NCI-H2029 treated with DMSO at 0.1 percent for 48 hours (cell line): Measurements from ENCODE around the gene GON4L.
"Not testable (repeated sequence)": the region's sequence is repeated elsewhere in the genome, so short reads cannot be mapped to it uniquely, and the experiment has no call there.

Source experiments
- DNase-seq: peaks from one replicate; lab custom pipeline; 2025; lab: John Stamatoyannopoulos, UW

The GON4L gene

DNA sequence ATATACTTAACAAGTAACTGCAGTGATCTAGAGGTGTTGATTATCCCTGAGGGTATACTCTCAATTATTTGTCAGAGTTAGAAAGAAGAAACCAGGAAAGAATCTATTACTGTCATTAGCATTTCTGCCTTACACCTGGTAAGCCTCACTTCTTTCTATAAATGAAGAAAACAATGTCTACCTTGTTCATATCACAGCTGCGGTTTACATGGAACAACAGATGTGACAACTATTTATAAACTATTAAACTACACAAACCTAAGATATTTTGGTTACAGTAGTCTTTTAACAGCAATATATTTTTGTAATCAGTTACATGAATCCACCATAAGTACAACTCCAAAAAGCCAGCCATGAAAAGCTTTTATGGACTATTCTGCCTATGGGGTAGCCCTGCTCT, 40.7 kb downstream of the GON4L start:
- DNase-seq: no peak

DNA sequence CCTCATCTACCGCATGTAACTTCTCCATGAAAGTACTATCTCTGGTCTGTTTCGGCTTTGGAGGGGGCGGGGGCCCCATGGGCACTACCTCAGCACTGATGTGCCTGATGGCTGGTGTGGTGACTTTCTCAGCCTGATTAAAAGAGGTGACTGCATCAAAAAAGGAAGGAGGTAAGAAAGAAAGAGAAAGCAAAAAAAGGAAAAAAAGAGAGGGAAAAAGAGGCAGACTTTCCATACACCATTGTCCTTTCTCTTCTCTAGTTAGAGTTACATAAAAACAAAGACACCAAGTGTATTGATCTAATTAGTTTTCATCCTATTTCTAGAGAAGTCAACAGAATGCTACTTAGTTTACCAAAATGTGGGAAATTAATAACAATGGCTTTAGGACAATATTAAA, 43.3 kb downstream of the GON4L start:
- no peak for DNase-seq

DNA sequence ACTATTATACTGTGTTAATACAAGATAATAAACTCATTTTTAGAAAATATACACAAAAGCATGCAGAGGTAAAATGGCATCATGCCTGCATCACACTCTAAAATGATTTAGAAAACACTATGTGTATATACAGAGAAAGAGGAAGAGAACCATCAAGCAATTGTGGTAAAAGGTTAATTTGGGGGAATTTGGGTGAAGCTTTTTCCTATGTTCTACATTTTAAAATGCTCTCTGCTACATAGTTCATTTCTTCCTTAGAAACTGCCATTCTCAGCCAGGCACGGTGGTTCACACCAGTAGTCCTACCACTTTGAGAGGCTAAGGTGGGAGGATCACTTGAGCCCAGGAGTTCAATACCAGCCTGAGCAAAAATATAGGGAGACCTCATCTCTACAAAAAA, 44.1 kb downstream of the GON4L start:
- no peak for DNase-seq

GRCh38 chr1:155809088-155809487, 47.9 kb downstream of the GON4L start:
- no peak for DNase-seq

DNA sequence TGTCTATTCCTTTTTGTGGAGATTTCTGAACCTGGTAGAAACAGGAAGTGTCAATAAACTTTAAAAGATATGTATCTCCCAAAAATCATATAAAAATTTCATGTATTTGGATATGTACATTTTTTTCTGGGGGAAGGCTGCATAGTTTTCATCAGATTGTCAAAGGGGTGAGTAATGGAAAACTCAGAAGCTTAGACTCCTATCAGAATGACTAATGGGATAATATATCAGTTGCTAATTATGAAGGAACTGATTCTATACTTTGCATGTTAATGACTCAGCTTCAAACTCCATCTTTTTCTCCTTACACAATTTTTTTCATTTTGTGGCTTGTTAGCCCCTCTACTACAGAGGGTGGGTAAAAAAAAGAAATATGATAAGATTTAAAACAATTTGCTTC, 55.9 kb downstream of the GON4L start:
- no peak for DNase-seq

DNA sequence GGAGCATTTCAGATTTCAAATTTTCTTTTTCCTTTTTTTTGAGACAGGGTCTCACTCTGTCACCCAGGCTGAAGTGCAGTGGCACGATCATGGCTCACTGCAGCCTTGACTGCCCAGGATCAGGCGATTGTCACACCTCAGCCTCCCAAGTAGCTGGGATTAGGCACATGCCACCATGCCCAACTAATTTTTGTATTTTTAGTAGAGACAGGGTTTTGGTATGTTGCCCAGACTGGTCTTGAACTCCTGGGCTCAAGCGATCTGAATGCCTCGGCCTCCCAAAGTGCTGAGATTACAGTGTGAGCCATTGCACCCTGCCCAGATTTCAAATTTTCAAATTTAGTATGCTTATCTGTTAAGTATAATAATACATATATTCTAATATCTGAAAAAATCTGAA, 61.4 kb downstream of the GON4L start:
- DNase-seq: not testable (repeated sequence)

DNA sequence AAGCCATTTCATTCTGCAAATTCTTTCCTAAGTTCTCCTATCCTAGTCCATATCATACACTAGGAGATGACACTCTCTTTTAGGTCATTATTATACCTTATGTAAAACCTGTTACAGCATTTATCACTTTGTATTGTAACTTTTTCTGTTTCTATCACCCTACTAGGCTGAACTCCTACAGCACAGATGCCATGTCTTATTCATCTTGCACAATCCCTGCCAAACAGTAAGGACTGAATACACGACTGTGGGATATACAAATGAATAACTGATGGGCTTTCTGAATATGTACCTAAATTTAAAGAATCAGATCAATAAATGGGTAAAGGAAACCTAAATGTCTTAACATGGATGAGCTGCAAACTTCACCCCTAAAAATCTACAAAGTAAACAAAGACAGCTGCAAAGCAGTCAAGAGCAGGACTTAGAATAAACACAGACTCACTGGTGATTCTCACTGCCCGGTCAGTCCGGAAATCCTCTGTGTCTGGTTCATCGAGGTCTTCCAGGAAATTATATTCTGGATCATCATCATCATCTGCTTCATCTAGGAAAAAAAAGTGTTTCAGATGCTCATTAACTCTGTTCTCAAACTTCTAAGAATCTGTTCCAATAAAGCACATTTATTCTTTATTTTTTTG, 62.3 kb downstream of the GON4L start:
- no peak for DNase-seq

GRCh38 chr1:155793213-155793612, 63.8 kb downstream of the GON4L start:
- no peak for DNase-seq

GRCh38 chr1:155777582-155777981, 79.4 kb downstream of the GON4L start:
- DNase-seq: no peak

- DNase-seq: no peak
Measured at GRCh38 chr1:155776414-155776813, 80.6 kb downstream of the GON4L start.

- DNase-seq: no peak
Measured at GRCh38 chr1:155773221-155773620, 83.8 kb downstream of the GON4L start.

DNA sequence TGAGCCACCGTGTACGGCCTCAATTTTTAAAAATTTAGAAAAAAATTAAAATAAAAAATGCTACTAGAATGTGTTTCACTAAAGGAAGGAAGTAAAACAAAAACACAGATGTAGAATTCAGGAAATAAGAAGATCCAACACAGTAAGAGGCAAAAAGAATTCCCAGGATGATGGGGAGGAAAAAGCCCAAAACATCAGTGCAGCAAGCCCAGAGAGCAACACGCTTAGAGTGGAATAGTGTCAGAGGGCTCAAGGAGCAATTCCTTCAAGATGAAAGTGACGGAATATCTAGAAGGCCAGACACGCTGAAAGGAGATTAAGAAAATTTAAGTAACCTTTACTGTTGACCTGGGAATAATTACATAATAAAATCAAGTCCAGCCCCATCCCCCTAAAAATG, 87.8 kb downstream of the GON4L start:
- DNase-seq: no peak

DNA sequence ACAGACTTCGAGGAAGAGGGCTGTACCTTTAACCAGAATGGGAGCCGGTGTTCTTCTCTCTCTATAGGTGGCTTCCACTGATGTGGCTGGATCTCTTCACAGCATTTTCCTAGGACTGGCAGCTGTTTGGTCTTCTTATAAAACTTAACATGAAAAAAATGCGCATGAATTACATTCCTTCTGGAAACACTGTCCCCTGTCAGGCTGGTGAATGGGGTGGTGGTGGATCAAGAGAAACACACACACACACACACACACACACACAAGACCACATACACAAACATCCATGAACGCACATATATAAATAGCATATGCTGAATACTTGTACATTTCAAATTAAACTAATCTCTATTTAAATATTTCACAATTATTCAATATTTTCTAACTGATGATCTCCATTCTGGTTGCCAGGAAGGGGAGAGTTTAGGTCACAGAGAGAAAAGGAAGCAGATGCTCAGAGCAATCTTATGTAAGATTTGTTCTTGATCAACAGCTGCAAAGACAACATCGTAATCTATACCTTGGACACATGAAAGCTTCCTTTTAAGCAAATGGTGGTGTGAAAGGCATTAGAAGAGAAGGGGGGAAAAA, 89.5 kb downstream of the GON4L start:
- not testable (repeated sequence) for DNase-seq

DNA sequence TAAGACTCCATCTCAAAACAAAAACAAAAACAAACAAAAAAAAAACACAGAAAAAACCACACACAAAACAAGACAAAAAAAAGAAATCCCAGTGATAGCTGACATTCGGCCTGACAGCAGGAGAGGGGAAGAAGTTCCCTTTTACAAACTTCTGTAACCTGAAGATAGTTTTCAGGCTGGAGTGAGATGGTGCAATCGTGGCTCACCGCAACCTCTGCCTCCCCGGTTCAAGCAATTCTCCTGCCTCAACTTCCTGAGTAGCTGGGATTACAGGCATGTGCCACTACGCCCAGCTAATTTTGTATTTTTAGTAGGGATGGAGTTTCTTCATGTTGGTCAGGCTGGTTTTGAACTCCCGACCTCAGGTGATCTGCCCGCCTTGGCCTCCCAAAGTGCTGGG, 93.0 kb downstream of the GON4L start:
- DNase-seq: not testable (repeated sequence)

GRCh38 chr1:155763090-155763815, 93.8 kb downstream of the GON4L start:
- not testable (repeated sequence) for DNase-seq

GRCh38 chr1:155761736-155762405, 95.1 kb downstream of the GON4L start:
- no peak for DNase-seq

DNA sequence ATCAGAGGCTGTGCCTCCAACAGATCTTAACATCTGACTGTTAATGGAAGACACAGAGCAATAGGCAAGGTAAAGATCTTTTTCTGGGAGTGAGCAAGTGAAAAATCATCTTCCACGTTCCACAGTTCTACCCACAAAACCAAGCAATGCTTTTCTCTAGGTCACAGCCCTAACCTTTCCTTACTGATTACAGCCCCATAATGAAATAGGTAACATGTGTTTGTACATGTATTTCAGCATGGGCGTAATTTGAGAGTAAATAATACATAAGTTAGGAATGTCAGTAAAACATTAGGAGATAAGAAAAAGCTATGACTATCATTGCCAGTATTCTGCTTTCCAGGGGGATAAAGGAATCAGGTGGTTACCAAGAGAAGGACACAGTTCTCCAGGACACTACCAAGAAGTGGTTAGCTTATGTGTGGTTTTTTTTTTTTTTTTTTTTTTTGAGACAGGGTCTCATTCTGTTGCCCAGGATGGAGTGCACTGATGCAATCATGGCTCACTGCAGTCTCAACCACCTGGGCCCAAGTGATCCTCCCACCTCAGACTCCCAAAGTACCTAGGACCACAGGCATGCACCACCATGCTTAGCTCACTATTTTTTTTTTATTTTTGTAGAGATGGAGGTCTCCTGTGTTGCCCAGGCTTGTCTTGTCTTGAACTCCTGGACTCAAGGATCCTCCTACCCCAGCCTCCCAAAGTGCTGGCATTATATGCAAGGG, 96.1 kb downstream of the GON4L start:
- DNase-seq: no peak

GRCh38 chr1:155759966-155760630, 96.9 kb downstream of the GON4L start:
- no peak for DNase-seq

DNA sequence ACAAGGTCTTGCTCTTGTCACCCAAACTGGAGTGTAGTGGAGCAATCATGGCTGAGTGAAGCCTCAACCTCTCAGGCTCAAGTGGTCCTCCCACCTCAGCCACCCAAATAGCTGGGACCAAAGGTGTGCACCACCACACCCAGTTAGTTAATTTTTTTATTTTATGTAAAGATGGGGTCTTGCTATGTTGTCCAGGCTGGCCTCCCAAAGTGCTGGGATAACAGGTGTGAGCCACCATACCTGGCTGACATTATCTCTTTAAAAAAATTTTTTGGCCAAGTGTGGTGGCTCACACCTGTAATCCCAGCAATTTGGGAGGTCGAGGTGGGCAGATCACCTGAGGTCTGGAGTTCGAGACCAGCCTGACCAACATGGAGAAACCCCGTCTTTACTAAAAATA, 98.0 kb downstream of the GON4L start:
- DNase-seq: not testable (repeated sequence)

- not testable (repeated sequence) for DNase-seq
Measured at GRCh38 chr1:155748141-155748540, 108.9 kb downstream of the GON4L start.

- not testable (repeated sequence) for DNase-seq
Measured at GRCh38 chr1:155747586-155747985, 109.4 kb downstream of the GON4L start.
